SK-N-SH (cell line): ENCODE results near the gene SLC27A2. TPM values are rescaled to one million over a fixed set of nuclear protein-coding genes. Genes with fewer than 3 reads are reported as not detected.

ENCODE experiments used
- CTCF ChIA-PET: fragments of 300-600, 350-600 bp; formaldehyde crosslinking; extraction: SDS; loops from one replicate; lab custom pipeline; 2021; lab: Yijun Ruan, JAX
- POLR2A ChIA-PET: fragments of 350-600 bp; sonication (Branson Sonifier 250); formaldehyde crosslinking; extraction: SDS; loops from one replicate; lab custom pipeline; 2020; ENCODE audit warnings: antibody characterized with exemption, inconsistent platforms; lab: Yijun Ruan, JAX
- DNase-seq: peaks from one replicate; pipeline ENCODE4 v3.0.0; 2012
- H2AFZ ChIP-seq: fragments of 200-600 bp; sonication (generic); 2 replicates; pipeline ENCODE4 v1.8.1; 2016; ENCODE audit warnings: antibody characterized with exemption, mild to moderate bottlenecking, low read depth
- H3F3A ChIP-seq: fragments of 200-600 bp; sonication (generic); replicated peaks from 2 replicates; pipeline ENCODE3; 2016; ENCODE audit warnings: antibody characterized with exemption, mild to moderate bottlenecking; ENCODE audit not compliant: insufficient read depth
- H3K27ac ChIP-seq, 2 experiments: fragments of 200-500 bp in 1 of 2; fragments of 200-600 bp in 1 of 2; sonication (Bioruptor generic) in 1 of 2; sonication (generic), shearing (Covaris generic) in 1 of 2; 2 replicates each; pipeline versions ENCODE4 v1.5.1 to v1.6.1; 2014 to 2016; ENCODE audit warnings: low read depth in 2 of 2, inconsistent platforms in 1 of 2, low read length in 1 of 2, mild to moderate bottlenecking in 1 of 2, mixed read lengths in 1 of 2
- H3K27me3 ChIP-seq: fragments of 200-600 bp; sonication (generic), shearing (Covaris generic); 2 replicates; pipeline ENCODE4 v1.6.1; 2016; ENCODE audit warnings: mixed run types; ENCODE audit not compliant: insufficient read depth
- H3K36me3 ChIP-seq, 2 experiments: fragments of 200-500 bp in 1 of 2; fragments of 200-600 bp in 1 of 2; sonication (Bioruptor generic) in 1 of 2; sonication (generic) in 1 of 2; replicated peaks in 1 of 2; 2 replicates each; pipeline versions ENCODE3 to v1.5.1; 2014 to 2016; ENCODE audit warnings: low read length in 1 of 2, mild to moderate bottlenecking in 1 of 2; ENCODE audit not compliant: insufficient read depth in 2 of 2, control insufficient read depth in 1 of 2
- H3K4me1 ChIP-seq, 2 experiments: fragments of 200-500 bp in 1 of 2; fragments of 200-600 bp in 1 of 2; sonication (Bioruptor generic) in 1 of 2; sonication (generic), shearing (Covaris generic) in 1 of 2; 2 replicates each; pipeline versions ENCODE4 v1.5.1 to v1.6.1; 2014 to 2016; ENCODE audit warnings: low read depth in 1 of 2, low read length in 1 of 2, mixed run types in 1 of 2; ENCODE audit not compliant: insufficient read depth in 2 of 2, control insufficient read depth in 1 of 2
- H3K4me2 ChIP-seq: fragments of 200-600 bp; sonication (generic), shearing (Covaris generic); 2 replicates; pipeline ENCODE4 v1.6.1; 2017; ENCODE audit warnings: mixed run types
- H3K4me3 ChIP-seq, 2 experiments: fragments of 200-500 bp in 1 of 2; fragments of 200-600 bp in 1 of 2; sonication (Bioruptor generic) in 1 of 2; sonication (generic), shearing (Covaris generic) in 1 of 2; 2 replicates each; pipeline versions ENCODE4 v1.5.1 to v1.8.1; 2014 to 2016; ENCODE audit warnings: low read depth in 2 of 2, inconsistent platforms in 1 of 2, low read length in 1 of 2, mild to moderate bottlenecking in 1 of 2, mixed read lengths in 1 of 2, moderate library complexity in 1 of 2
- H3K79me2 ChIP-seq: fragments of 200-600 bp; sonication (generic); 2 replicates; pipeline ENCODE4 v1.8.1; 2017; ENCODE audit warnings: mild to moderate bottlenecking; ENCODE audit not compliant: insufficient read depth
- H3K9ac ChIP-seq: fragments of 200-600 bp; sonication (generic); 2 replicates; pipeline ENCODE4 v1.6.1; 2017; ENCODE audit warnings: mixed run types
- H3K9me2 ChIP-seq: fragments of 200-600 bp; sonication (generic); 2 replicates; pipeline ENCODE4 v1.6.1; 2017; ENCODE audit warnings: mixed run types
- H3K9me3 ChIP-seq: fragments of 200-600 bp; sonication (generic); 2 replicates; pipeline ENCODE4 v1.6.1; 2017; ENCODE audit warnings: mixed run types, mild to moderate bottlenecking, moderate library complexity
- H4K20me1 ChIP-seq: fragments of 200-600 bp; sonication (generic); 2 replicates; pipeline ENCODE4 v1.6.1; 2017; ENCODE audit warnings: mild to moderate bottlenecking, mixed run types; ENCODE audit not compliant: insufficient read depth
- ELF1 ChIP-seq: IDR thresholded peaks from 2 replicates; pipeline ENCODE4 v1.4.0; 2012
- EP300 ChIP-seq, 2 experiments: IDR thresholded peaks; 2 replicates each; pipeline versions ENCODE4 v1.4.0 to v1.6.1; 2012; ENCODE audit warnings: borderline replicate concordance in 1 of 2, low read depth in 1 of 2, low read length in 1 of 2
- EZH2phosphoT487 ChIP-seq: fragments of 200-600 bp; sonication (generic); IDR thresholded peaks from 2 replicates; pipeline ENCODE4 v1.6.1; 2017; ENCODE audit warnings: low read depth, mixed run types, mild to moderate bottlenecking, antibody characterized with exemption, moderate library complexity, borderline replicate concordance
- FOXJ3 ChIP-seq: sonication (generic); formaldehyde crosslinking; IDR thresholded peaks from 2 replicates; pipeline ENCODE4 v1.5.1; 2020; ENCODE audit warnings: mild to moderate bottlenecking, missing genetic modification reagents
- FOXM1 ChIP-seq: IDR thresholded peaks from 2 replicates; pipeline ENCODE4 v1.4.0; 2012; ENCODE audit warnings: low read depth, mild to moderate bottlenecking
- GATA2 ChIP-seq: sonication (generic); formaldehyde crosslinking; IDR thresholded peaks from 2 replicates; pipeline ENCODE4 v1.5.0; 2020; ENCODE audit warnings: mild to moderate bottlenecking, missing genetic modification reagents
- MEF2A ChIP-seq: IDR thresholded peaks from 2 replicates; pipeline ENCODE4 v1.4.0; 2012; ENCODE audit warnings: low read depth, borderline replicate concordance
- RFX5 ChIP-seq: IDR thresholded peaks from 2 replicates; pipeline ENCODE4 v1.6.1; 2012; ENCODE audit warnings: mild to moderate bottlenecking, improper control_type of control experiment, low read length
- SIN3A ChIP-seq: IDR thresholded peaks from 2 replicates; pipeline ENCODE4 v1.6.1; 2012; ENCODE audit warnings: low read depth, mild to moderate bottlenecking, low read length, moderate library complexity, borderline replicate concordance
- TAF1 ChIP-seq: IDR thresholded peaks from 2 replicates; pipeline ENCODE4 v1.6.1; 2012; ENCODE audit warnings: low read depth, mild to moderate bottlenecking, low read length, moderate library complexity, borderline replicate concordance
- TEAD4 ChIP-seq: IDR thresholded peaks from 2 replicates; pipeline ENCODE4 v1.4.0; 2012; ENCODE audit warnings: mild to moderate bottlenecking, borderline replicate concordance; ENCODE audit not compliant: insufficient read depth
- YY1 ChIP-seq: IDR thresholded peaks from 2 replicates; pipeline ENCODE4 v1.4.0; 2012; ENCODE audit warnings: low read depth, mild to moderate bottlenecking
- WGBS: methylation state at CpG from one replicate; pipeline ENCODE4 v1.1.6; 2017; ENCODE audit warnings: low lambda C conversion rate; 5-methylcytosine and 5-hydroxymethylcytosine counted together
- polyA plus RNA-seq, 3 experiments: library from polyadenylated mRNA; depleted of rRNA; stranded (reverse); fragments of >200 nt; gene quantifications; 2 replicates each; pipeline ENCODE4 v1.2.3, GENCODE V29; 2012
- TF ChIP-seq, protein P1 (sequence below): IDR thresholded peaks from 2 replicates; pipeline ENCODE4 v1.4.0; 2012; ENCODE audit warnings: low read depth, borderline replicate concordance
- TF ChIP-seq, protein P2 (sequence below): IDR thresholded peaks from 2 replicates; pipeline ENCODE4 v1.4.0; 2012; ENCODE audit warnings: low read depth, borderline replicate concordance
- TF ChIP-seq, protein P3 (sequence below): fragments of 150-350 bp; IDR thresholded peaks from 2 replicates; pipeline ENCODE4 v1.6.1; 2016; ENCODE audit warnings: mild to moderate bottlenecking, low read depth, low read length
- TF ChIP-seq, protein P4 (sequence below): IDR thresholded peaks from 2 replicates; pipeline ENCODE4; 2012

Gene SLC27A2
- polyA plus RNA-seq, 1 of the 3 experiments (the other 2 are of a cell fraction) = 0.49 TPM

DNA sequence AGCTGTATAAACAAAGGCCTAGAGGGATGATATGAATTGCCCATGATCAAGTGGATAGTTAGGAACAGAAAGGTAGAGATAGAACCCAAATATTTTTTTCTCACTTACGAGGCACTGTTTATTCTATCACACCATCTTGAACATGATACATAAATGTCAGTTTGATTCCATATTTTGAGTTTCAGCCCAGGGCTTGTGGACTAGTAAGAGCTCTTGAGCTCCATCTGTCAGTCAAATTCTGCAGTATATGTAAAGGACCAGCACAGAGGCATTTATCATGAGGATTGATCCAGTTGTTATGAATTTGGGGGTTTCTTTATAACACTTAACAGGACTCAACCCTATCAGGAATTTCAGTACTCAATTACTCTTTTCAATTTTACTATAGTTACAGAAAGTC, 4.8 kb downstream of the SLC27A2 start:
- TF ChIP-seq RFX5 = no peak
- TF ChIP-seq, protein P1, sequence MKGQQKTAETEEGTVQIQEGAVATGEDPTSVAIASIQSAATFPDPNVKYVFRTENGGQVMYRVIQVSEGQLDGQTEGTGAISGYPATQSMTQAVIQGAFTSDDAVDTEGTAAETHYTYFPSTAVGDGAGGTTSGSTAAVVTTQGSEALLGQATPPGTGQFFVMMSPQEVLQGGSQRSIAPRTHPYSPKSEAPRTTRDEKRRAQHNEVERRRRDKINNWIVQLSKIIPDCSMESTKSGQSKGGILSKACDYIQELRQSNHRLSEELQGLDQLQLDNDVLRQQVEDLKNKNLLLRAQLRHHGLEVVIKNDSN = no peak
- TF ChIP-seq FOXJ3 (CRISPR knock-in tag) = no peak
- no peak for TF ChIP-seq TEAD4
- TF ChIP-seq, protein P2, sequence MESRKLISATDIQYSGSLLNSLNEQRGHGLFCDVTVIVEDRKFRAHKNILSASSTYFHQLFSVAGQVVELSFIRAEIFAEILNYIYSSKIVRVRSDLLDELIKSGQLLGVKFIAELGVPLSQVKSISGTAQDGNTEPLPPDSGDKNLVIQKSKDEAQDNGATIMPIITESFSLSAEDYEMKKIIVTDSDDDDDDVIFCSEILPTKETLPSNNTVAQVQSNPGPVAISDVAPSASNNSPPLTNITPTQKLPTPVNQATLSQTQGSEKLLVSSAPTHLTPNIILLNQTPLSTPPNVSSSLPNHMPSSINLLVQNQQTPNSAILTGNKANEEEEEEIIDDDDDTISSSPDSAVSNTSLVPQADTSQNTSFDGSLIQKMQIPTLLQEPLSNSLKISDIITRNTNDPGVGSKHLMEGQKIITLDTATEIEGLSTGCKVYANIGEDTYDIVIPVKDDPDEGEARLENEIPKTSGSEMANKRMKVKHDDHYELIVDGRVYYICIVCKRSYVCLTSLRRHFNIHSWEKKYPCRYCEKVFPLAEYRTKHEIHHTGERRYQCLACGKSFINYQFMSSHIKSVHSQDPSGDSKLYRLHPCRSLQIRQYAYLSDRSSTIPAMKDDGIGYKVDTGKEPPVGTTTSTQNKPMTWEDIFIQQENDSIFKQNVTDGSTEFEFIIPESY = no peak
- TF ChIP-seq, protein P3, sequence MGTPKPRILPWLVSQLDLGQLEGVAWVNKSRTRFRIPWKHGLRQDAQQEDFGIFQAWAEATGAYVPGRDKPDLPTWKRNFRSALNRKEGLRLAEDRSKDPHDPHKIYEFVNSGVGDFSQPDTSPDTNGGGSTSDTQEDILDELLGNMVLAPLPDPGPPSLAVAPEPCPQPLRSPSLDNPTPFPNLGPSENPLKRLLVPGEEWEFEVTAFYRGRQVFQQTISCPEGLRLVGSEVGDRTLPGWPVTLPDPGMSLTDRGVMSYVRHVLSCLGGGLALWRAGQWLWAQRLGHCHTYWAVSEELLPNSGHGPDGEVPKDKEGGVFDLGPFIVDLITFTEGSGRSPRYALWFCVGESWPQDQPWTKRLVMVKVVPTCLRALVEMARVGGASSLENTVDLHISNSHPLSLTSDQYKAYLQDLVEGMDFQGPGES = no peak
- TF ChIP-seq YY1 = no peak
- TF ChIP-seq GATA2 (CRISPR knock-in tag) = no peak
- no peak for TF ChIP-seq FOXM1
- TF ChIP-seq TAF1 = no peak
- TF ChIP-seq EP300 (IDR thresholded peaks at IDR 0.05; ENCODE audit: borderline replicate concordance in 1 of 2, low read depth in 1 of 2, low read length in 1 of 2) = no peak
- TF ChIP-seq, protein P4, sequence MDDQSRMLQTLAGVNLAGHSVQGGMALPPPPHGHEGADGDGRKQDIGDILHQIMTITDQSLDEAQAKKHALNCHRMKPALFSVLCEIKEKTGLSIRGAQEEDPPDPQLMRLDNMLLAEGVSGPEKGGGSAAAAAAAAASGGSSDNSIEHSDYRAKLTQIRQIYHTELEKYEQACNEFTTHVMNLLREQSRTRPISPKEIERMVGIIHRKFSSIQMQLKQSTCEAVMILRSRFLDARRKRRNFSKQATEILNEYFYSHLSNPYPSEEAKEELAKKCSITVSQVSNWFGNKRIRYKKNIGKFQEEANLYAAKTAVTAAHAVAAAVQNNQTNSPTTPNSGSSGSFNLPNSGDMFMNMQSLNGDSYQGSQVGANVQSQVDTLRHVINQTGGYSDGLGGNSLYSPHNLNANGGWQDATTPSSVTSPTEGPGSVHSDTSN = no peak
- TF ChIP-seq SIN3A = no peak
- TF ChIP-seq EZH2phosphoT487 = no peak
- TF ChIP-seq ELF1 = no peak
- TF ChIP-seq MEF2A = no peak
- Histone ChIP-seq H3K9ac (no peak overlapping the region), H3K79me2 (no peaks in the 10 kb centered on the region), H3K9me2 (no peaks in the 10 kb centered on the region), H3K9me3 (no peaks in the 10 kb centered on the region), H3K27me3 (no peaks in the 10 kb centered on the region; the same call in 1 of the 2 replicates), H4K20me1 (no peaks in the 10 kb centered on the region), H3K4me3 (no peak overlapping the region), H3K4me2 (no peak overlapping the region), H2AFZ (no peak overlapping the region), H3K36me3 (no peaks in the 10 kb centered on the region), H3K27ac (no peak overlapping the region), H3K4me1 (peaks cover 0 to 8% of the 10 kb centered on the region in 2 experiments; a peak in 1 of 4 replicates), H3F3A (no peaks in the 10 kb centered on the region)
- CTCF ChIA-PET = interaction anchor here (1.1 to 1.6 kb wide), 2 partner anchors 10 to 129 kb away, joined by 4 to 5 read pairs; no protein-coding TSS in a partner anchor
- POLR2A ChIA-PET = no interaction called here
- no peak for DNase-seq
- 72% methylated on average over 1 of the region's 1 CpG for WGBS
